ENCODE data around the gene FTH1. TPM values are rescaled to one million over a fixed set of nuclear protein-coding genes. Genes with fewer than 3 reads are reported as not detected.

FTH1 gene
- total and polyA plus RNA-seq, 2 of the 13 experiments (the other 11 are each of a cell fraction or from before 2014, with no cell fraction given), result 607 to 760 TPM

GRCh38 chr11:61972672-61973475 is 5.4 kb upstream of the FTH1 start (continued):
- TF ChIP-seq MLXIP (CRISPR knock-in tag; IDR thresholded peaks at IDR 0.05; ENCODE audit: borderline replicate concordance), result no peak
- no peak for TF ChIP-seq ZNF383 (CRISPR knock-in tag; IDR thresholded peaks at IDR 0.05; ENCODE audit: borderline replicate concordance)
- no peak for TF ChIP-seq NFAT5 (CRISPR knock-in tag; IDR thresholded peaks at IDR 0.05)
- no peak for TF ChIP-seq RBAK (CRISPR knock-in tag; IDR thresholded peaks at IDR 0.05)
- no peak for TF ChIP-seq ZFP37 (CRISPR knock-in tag; IDR thresholded peaks at IDR 0.05; ENCODE audit: borderline replicate concordance)
- TF ChIP-seq HOXA7 (CRISPR knock-in tag; IDR thresholded peaks at IDR 0.05), result no peak
- TF ChIP-seq FIP1L1 (IDR thresholded peaks at IDR 0.05; ENCODE audit: borderline replicate concordance, insufficient read depth, low read depth, low read length), result no peak
- peak in 1 of 2 experiments; percentile 81; a peak in 2 of 4 replicates for TF ChIP-seq KLF16 (CRISPR knock-in tag; IDR thresholded peaks at IDR 0.05)
- TF ChIP-seq SMAD3 (CRISPR knock-in tag; IDR thresholded peaks at IDR 0.05), result peak; percentile 77
- TF ChIP-seq ZBTB44 (CRISPR knock-in tag; IDR thresholded peaks at IDR 0.05), result no peak; the same call in 1 of the 2 replicates
- no peak for TF ChIP-seq ZBTB2 (CRISPR knock-in tag; IDR thresholded peaks at IDR 0.05; ENCODE audit: low read depth)
- TF ChIP-seq ATM (IDR thresholded peaks at IDR 0.05; ENCODE audit: borderline replicate concordance), result no peak
- TF ChIP-seq ZNF816 (CRISPR knock-in tag; IDR thresholded peaks at IDR 0.05; ENCODE audit: borderline replicate concordance), result no peak
- no peak for TF ChIP-seq ZNF782 (CRISPR knock-in tag; IDR thresholded peaks at IDR 0.05; ENCODE audit: borderline replicate concordance)
- TF ChIP-seq TFDP2 (CRISPR knock-in tag; IDR thresholded peaks at IDR 0.05), result no peak; the same call in 1 of the 2 replicates

All from HepG2 (cell line).